Fibroblast of gingiva (primary cell): Measurements from ENCODE around the gene GSE1.
A peak's percentile ranks its signal among the peaks of the same experiment; 100 is the strongest.
"Not testable (repeated sequence)": the region's sequence is repeated elsewhere in the genome, so short reads cannot be mapped to it uniquely, and the experiment has no call there.

Experiments
- DNase-seq: peaks from one replicate; pipeline ENCODE4 v3.0.0-alpha.2; 2011; ENCODE audit warnings: low read depth

The GSE1 gene

DNA sequence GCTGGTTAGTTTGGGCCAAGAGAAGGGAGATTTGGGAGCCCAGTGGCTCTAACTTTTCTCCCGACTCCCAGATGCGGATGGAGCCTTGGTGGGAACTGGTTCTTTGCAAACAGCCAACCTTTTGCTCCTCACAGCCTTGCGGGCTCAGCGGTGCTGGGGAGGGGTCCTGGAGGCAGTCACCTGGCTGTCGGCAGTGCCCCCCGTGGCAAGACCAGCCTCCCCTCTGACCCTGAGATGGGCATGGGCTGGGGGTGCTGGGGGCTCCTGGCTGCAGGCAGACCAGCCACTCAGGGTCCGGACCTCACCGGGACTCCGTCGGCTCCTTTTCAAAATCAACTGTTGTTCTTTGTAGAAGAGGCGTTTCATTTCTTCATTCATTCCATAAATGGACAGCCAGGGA is 21.7 kb upstream of the GSE1 start:
- no peak for DNase-seq

DNA sequence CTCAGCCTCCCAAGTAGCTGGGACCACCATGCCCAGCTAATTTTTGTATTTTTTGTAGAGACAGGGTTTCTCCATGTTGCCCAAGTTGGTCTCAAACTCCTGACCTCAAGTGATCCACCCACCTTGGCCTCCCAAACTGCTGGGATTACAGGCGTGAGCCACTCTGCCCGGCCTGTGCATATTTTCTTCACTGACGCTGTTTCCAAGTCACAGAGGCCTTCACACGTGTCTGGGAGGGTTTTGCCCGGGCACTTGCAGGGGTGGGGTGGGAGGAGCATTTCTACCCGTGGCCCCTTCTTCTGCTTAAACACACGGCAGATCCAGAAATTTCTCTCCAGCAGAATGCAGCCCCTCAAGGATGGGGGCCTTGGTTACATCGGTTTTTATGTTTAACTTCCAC is 20.8 kb upstream of the GSE1 start:
- DNase-seq: not testable (repeated sequence)

DNA sequence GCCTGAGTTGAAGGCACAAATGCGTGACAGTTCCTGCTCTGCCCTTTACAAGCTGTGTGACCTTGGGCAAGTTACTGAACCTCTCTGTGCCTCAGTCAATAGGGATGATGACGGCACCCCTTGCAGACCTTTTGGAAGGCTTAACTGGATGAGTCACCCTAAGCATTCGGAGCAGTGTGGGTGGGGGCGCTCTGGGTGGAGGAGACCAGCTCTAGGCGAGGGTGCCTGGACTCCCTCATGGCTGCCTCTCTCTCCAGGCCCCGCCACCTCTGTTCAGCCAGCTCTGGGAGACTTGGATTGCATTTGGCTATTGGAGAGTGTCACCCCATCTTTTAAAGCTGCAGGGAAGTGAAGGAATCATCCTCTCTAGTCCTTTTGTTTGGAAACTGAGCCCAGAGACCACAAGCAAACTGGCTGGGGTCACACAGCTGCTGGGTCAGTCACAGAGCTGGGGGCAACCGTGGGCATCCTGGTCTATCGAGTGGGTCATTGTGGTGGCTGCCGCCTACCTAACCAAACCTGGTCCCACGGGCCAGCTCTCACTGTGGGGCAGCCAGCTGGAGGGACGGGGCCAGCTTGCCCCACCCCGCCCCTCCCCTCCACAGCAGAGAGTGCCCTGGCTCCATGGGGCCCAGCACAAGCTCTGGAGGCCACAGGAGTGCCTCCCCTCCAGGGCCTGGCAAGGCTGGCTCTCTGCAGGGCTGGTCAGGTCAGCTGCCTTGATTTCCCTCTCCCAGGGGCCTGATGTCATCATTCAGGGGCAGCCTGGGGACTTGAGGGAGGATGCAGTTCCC is 20.2 kb upstream of the GSE1 start:
- no peak for DNase-seq

DNA sequence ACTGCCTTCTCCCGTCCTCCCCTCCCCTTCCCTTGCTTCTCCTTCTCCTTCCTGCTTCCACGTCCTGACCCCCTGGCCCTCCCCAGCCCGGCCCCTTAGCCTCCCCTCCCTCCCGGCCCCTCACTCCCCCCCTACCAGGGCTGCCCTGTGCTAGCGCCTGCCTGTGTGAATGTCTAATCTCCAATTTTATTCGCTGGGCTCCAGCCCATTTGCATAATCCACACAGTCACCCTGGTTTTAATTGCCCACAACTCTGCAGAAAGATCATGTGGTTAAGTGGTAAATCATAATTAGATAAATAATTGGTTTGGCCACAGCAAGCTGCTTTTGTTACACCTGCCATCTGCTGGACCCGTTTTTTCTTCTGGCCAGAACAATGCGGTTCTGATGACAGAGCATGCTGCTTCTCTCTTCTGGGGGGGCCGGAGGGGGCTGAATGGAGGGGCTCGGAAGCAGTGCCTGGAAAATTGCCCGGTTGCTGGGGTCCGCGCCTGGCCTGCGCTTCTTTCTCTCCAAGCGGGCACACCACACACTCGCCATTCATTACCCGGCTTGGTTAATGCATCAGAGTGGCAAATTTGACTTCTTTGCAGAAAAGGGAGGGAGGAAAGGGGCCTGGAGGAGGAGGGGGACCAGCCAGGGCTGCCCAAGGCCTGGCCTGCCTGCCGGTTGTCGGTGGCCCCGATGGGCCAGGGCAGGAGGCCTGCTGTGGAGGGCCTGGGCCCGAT is 19.5 kb upstream of the GSE1 start:
- no peak for DNase-seq

DNA sequence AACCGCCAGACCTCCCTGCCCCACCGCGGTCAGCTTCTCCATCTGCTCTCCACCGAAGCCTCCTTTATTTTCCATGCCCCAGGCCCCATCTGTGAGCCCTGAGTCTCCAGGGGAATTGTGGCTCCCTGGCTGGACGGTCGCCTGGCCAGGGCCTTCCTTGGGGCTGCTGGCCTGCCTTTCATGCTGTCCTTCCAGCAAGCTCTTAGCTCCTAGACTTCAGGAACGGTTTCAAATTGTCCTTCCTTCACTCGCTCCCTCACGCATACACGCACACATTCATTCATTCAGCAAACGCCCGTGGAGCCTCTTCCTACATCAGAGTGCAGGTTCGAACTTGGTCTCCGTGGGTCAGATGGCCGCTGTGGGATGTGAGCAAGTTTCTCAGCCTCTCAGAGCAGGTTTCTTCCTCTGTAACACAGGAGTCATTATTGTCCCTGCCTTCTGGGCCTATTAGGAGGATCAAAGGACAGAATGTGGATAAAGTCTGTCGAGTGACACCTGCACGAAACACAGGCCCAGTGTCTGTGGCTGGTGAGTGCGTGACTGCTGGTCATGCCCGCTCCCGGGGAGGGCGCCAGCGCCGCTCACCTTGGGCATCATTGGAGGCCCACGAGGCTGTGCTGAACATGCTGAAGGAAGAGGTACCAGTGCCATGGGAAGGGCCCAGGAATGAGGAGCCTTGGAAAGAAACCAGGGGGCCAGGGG is 18.7 kb upstream of the GSE1 start:
- DNase-seq: no peak

DNA sequence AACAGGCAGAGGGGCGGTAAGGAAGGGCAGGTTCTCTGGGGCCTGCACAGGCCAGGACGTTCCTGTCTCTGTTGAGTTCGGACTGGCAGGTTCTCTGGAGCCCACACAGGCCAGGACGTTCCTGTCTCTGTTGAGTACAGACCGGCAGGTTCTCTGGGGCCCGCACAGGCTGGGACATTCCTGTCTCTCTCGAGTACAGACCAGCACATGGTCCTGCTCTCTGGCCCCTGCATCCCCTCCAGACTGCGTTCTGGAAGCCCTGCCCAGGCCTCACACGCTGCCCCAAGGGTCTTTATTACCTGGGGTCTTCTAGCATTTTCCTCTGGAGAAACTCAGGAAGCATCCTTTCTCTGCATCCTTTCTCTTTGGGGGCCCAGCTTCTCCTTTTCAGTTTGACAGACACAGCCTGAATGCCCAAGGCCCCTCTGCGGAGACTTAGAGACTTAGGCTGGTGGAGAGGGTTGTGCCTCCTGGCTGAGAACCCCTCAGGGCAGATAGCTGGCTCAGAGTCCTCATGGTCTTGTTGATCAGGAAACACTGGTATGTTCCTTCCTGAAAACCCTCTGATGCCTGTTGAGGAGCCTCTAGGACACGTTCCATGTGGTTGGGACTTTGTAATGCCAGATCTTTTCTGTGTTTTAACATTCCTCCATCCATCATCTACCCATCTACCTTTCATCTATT is 18.0 kb upstream of the GSE1 start:
- DNase-seq: no peak

DNA sequence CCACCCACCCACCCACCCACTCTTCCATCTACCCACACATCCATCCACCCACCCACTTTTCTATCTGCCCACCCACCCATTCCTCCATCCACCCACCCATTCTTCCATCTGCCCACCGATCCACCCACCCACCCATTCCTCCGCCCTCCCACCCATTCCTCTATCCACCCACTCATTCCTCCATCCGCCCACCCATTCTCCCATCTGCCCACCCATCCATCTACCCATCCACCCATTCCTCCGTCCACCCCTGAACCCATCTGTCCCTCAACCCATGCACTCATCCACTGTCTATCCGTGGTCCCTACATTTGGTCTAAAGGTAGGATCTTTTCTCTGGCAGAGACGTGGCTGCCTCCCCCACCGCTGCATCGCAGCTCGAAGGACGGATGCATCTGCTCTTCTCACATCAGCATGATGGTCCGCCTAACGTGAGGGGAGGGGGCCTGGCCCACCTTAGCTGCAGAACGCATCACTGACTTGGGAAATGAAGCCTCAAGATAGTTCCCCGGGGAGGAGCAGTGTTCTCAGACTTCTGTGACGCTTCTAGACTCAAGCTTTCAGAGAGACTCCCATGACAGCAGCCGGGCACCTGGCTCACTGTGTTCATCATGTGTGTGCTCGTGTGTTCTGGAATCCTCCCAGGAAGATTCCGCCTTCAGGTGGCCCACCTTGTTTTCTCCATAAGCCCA is 17.2 kb upstream of the GSE1 start:
- no peak for DNase-seq

DNA sequence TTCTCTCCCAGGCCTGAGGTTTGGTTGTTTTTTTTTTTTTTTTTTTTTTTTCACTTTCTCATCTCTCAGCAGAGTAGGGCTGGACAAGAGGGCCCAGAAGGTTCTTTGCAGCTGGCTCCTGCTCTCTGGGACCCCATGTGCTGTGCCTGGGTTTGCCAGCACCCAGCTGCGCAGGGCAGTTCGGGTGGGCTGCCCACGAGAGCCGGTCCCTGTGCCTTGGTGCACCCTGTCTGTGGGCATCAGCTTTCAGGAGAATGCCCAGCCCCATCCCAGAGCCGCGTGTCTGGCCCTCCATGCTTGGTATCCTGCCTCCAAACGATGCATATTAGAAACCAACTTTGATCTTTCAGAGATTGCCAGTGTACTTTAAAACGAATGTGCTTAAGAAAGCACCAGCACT is 15.0 kb upstream of the GSE1 start:
- no peak for DNase-seq

DNA sequence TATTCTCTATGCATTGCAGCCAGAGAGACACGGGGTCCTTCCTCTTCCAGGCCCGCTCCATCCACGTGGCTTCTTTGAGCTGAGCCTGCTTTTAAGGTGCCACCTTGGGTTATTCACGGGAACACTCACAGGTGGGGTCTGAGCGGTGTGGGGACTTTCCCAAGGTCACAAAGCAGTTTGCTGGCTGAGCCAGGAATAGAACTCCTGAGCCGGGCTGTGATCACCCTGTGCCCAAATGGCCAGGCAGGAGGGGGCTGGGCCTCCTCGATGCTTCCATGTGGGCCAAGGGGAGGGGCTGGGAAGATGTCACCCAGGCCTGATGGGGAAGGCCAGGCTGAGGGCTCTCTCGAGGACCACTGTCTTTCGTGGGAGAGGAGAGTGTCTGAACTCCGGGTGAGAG is 13.0 kb upstream of the GSE1 start:
- no peak for DNase-seq

DNA sequence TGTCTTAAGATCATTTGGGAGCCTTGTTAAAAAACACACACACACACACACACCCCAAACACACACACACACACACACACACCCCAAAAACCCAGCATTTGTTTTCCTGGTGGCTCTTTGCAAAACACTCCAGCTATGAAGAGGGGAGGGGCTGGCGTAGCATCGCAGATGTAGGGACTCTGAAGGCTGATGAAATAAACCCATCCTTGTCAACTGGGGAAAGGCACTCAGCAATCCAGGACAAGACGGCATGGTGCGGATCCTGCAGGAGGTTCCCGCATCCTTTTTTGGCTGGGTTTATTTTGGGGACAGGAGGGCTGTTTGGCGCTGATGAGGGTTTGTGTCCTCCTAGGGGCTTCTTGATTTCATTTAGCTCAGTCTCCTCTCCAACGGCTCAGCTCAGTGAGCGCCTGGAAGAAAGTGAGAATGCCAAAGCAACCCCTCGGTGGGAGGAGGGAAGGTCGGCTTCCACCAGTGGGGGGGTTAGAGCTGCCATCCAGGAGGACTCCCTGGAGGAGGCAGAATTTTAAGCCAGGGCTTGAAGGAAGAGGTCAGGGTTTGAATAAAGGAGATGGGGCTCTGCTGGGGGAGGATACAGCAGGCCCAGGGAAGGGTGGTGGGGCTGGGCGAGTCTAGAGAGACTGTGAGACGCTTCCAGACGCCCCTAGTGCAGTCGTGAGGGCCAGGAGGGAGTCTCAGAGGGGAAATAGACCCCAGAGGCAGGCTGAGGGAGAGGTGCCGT is 12.4 kb upstream of the GSE1 start:
- no peak for DNase-seq

DNA sequence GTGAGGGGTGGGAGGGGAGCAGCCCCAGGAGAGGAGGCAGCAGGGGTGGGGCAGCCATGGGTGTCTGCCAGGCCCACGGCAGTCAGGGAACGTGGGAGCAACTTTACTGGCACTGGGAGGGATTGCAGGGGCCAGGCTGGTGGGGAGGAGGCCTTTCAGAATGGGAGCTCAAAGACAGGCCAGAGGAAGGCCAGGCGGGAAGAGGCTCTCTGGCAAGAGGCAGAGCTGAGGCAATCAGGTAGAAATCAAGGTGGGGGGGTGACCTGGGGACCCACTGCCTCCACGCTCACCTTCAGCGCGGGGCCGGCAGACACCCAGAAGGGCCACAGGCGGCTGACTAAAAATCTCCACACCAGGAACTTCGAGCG is 11.9 kb upstream of the GSE1 start:
- DNase-seq: no peak

DNA sequence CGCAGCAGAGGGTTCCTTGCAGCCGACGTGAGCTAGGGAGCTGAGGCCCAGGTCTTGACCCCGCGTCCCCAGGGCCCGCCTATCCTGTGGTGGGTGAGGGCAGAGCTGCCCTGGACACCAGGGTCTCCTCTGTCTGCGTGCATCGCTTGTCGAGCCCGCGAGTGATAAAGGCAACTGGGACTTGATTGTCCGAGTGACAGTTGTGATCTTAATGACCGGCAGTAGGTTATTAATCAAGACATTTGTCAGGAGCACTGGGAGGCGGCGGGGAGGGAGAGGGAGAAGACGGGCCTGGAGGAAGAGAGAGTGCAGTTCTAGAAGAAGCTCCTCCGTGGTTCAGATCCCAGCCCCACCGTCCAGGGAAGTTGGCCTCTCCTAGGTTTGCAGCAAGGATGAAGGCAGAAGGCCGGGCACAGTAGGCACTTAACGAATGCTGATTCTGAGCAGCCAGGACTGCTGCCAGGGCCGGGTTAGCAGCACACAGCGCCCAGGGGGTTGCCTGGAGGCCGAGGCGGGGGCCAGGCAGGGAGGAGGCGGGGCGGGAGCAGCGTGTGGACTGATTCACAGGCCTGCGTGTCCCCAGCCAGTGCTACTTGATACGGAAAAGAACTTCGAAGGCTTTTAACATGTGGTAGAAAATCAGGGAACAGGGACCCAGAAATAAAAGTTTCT is 11.3 kb upstream of the GSE1 start:
- DNase-seq: peak; percentile 29

DNA sequence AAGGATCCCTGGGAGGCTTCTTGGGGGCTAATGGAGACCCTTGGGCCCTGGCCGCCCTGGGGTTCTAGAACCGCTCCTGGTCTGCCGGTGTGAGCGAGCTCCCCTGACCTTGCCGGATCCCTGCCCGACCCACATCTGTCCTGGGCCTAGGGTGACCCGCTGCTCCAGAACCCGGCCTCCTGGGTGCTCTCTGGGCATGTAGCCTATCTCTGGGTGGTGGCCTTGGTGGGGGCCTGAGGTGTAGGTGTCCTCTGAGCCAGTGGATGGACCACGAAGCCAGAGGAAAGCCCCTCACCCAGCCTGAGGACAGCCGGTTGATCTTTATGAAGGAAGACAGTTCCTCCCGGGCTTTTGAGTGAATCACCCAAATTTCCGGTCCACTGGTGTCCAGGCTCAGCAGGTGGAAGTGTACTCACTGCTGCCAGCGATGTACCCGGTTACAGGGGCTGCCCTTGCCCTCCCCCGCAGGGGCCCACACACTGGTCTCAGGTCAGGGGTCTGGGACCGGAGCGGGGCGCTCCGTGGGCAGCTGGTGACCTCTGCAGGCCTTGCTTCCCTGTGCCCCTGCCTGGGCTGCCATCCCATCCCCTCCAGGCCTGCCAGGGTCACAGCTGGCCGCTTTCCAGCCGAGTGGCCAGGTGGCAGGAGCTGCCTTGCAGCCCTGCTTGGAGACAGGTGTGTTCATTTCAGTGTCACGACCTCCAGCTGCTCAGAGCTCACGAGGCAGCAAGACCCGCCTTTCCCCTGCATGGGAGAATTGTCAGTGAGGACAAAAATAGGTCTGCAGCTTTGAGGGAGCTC is 10.5 kb upstream of the GSE1 start:
- DNase-seq: no peak

DNA sequence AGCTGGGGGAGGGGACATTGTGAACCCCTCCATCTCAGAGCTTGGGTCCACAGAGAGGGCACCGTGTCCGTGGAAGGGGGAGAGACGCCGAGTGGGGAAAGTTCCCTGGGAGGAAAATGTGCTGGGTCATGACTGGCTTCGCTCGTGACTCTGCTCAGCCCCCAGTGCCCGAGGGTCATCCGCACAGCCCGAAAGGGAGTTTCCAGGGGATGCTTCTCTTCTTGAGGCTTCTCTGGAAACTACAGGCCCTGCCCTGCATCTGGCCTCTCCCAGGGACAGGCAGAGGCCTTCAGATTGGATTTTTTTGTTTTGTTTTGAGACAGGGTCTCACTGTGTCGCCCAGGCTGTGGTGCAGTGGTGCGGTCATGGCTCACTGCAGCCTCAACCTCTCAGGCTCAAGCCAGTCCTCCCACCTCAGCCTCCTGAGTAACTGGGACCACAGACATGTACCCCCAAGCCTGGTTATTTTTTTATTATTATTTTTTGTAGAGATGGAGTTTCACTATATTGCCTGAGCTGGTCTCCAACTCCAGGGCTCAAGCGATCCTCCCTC is 9.8 kb upstream of the GSE1 start:
- no peak for DNase-seq

DNA sequence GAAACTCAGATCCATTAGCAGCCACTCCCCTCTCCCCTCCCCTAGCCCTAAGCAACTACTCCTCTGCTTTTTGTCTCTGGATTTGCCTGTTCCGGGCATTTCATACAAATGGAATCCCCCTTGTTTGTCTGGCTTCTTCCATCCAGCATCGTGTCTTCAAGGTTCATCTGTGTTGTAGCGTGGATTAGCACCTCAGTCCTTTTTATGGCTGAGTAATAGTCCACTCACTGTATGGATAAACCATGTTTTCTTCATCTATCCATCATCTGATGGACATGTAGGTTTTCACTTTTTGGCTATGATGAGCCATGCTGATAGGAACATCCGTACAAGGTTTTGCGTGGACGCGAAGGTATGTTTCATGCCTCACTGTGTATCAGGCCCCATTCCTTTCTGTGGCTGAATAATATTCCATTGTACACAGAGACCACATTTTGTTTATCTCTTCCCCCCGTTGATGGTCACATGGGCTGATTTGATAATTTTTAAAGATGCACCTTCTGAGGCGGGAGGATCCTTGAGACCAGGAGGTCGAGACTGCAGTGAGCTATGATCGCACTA is 8.9 kb upstream of the GSE1 start:
- no peak for DNase-seq

DNA sequence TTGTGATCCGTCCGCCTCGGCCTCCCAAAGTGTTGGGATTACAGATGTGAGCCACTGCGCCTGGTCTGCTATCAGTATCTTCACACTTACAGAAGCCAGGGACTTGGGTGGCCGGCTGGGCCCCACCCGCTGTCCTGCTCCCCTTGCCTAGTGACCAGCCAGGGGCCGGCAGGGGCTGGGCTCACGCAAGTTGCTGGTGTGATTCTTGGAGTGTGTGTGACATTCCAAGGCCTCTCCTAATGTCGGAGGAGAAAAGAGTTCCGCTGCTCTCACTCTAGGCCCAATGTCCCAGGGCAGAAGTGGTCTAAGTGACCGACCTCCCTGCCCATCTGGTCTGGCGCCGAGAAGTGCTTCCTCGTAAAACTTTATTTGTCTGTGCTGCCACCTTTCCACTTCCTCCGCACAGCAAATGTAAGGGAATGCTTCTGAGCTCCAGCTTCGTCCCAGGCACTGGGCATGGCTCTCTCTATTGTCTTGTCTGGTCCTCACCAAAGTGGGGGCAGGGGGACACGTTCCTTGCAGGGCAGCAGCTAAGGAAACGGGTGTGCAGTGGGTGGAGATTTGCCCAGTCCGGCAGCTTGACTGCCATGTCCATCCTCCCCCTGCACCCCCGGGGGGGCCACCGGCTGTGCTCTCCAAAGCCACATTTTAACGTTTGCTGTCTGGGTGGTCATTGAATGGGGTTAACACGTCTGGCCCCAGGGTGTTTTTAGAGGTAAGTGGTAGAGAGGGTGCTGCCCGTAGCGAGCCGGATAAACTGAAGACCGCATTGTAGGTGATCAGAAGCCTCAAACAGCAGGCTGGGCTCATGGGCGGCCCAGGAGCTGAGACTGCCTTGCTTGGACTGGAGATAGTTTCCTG is 7.8 kb upstream of the GSE1 start:
- no peak for DNase-seq

DNA sequence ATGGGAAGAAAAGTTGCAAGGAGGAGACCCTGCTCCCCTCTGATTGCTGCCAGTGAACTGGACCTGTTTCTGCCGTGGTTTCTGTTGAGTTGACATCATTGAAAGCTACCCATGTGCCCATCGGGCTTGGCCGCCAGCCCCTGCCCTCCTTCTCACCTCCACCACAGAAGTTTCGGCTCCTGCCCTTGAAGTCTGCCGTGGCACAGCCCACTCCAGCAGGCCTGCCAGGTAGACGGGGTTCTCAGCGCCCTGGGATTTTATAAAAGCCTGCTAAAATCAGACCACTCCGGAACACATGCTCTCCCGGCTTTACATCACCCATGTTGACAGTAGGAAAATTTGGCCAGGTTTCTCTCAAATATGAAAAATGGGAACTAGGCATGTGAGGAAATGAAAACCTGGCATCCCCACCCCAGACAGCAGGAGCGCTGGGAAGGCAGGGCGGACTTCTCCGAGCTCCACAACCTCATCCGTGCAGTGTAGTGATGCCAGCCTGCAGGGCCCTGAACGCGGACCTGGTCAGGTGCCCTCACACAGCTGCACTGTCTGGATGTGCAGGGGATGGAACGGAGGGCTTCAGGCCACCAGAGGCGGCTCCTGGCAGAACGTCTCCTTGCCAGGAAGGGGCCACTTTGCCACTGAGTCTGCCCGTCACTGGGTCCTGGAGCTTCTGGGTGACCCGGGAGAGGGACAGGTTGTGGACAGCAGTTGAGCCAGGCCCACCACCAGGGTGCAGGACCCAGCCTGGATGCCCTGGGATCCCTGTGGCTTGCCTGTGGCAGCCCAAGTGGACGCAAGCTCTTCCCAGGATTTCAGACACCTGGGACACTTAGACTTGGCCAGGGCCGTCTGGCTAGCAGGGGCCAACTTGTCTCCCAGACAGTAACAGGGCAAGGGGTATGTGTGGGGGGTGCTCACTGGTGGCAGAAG is 6.9 kb upstream of the GSE1 start:
- no peak for DNase-seq
